DMS53 treated with DMSO at 0.1 percent for 48 hours (cell line): ENCODE measurements around the gene FTCD.
"Not testable (repeated sequence)": the region's sequence is repeated elsewhere in the genome, so short reads cannot be mapped to it uniquely, and the experiment has no call there.

Experiments
- DNase-seq: peaks from one replicate; lab custom pipeline; 2025; ENCODE audit not compliant: unreplicated experiment; lab: John Stamatoyannopoulos, UW

FTCD gene, protein sequence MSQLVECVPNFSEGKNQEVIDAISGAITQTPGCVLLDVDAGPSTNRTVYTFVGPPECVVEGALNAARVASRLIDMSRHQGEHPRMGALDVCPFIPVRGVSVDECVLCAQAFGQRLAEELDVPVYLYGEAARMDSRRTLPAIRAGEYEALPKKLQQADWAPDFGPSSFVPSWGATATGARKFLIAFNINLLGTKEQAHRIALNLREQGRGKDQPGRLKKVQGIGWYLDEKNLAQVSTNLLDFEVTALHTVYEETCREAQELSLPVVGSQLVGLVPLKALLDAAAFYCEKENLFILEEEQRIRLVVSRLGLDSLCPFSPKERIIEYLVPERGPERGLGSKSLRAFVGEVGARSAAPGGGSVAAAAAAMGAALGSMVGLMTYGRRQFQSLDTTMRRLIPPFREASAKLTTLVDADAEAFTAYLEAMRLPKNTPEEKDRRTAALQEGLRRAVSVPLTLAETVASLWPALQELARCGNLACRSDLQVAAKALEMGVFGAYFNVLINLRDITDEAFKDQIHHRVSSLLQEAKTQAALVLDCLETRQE

GRCh38 chr21:46155514-46156377 lies at the start of gene FTCD:
FTCD (minus strand) TSS chr21:46155579; CDS start chr21:46155523, 56 bp downstream.
- DNase-seq: no peak

DNA sequence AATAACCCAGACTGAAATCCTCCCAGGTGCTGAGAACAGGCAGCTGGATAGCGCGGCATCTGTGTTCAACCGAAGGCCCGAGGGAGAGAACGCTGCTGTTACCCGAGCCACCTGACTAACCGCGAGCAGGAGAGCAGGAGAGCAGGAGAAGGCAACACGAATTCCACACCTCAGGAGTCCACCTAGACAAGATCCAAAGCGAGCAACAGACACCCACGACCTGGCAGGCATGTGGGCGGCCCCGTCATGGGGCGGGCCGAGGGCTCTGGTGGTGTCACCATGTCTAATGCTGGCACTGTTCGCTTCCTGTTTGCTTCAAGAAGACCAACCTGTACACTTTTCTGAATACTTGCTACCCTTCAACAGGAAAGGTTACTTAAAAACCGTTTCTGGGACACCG lies 49.8 kb upstream of the FTCD start:
- no peak for DNase-seq

GRCh38 chr21:46203203-46203600 lies 47.8 kb upstream of the FTCD start:
- DNase-seq: no peak

- DNase-seq: no peak
Measured at GRCh38 chr21:46202592-46203202, 47.3 kb upstream of the FTCD start.

GRCh38 chr21:46200877-46201803 lies 45.8 kb upstream of the FTCD start:
- not testable (repeated sequence) for DNase-seq

- DNase-seq: no peak
Measured at GRCh38 chr21:46199436-46200373, 44.3 kb upstream of the FTCD start.

- no peak for DNase-seq
Measured at GRCh38 chr21:46196733-46197132, 41.4 kb upstream of the FTCD start.

DNA sequence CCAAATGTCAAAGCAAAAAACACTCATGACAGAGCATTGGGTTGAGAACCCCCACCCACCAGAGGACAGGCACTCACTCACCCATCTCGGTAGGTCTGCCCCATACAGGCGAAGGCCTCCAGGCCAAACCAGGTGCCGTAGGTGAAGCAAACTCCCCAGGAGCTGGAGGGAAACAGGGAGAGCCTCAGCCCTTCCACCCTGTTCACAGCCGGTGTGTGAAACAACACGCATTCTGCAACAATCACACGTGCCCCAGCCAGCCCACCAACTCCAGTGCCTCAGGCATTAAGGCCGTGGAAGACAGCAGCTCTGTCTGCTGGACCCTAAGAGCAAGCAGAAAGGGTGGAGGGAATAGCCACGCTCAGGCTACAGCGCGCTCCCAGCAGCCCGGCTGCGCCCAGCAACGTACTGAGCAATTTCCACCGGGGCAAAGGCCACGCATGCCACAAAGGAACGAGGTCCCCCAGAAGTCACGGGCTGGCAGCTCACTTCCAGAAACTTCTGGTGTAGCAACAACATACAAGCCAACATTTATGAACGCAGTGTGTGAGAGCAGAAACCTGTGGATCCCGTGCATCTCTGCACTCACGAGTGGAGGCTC lies 40.3 kb upstream of the FTCD start:
- DNase-seq: no peak

DNA sequence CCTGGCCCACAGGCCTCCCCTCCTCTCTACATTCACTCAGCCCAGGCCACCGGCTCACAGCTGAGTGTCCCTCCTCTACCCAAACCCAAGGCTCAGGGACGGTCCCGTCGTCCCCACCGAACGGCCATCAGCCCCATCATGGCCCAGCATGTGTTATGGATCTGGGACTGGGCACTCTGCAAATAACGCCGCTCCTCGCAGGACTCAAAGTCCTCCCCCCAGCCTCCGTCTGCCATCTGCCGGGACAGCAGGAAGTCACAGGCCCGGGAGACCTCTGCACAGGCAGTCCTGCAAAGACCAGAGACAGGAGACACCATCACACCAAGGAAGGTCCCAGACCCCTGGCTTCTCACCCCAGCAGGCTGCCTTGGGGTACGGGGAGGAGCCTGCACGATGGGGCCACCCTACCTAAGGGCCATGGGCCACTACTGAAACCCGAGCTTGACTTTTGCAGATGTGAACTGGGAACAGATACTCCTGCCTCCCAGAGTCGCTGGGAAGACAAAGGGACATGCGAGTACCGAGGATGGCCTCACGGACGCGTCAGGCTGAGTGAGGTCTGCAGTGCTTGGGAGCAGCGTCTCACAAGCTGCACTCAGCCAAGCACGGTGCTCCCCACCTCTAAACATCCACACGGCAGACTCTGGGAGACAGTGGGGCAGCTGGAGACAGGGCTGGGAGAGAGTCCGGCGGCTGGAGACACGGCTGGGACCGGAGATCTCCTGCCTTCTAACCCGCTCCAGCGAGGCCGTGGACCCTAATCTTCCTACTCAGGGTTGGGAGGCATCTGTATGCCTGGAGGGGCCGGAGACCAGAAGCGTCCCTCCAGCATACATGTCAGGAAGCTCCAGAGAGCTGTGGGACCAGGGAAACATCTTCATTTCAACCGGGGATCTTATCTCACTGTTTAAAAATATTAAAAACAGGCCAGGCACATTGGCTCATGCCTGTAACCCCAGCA lies 39.3 kb upstream of the FTCD start:
- no peak for DNase-seq

DNA sequence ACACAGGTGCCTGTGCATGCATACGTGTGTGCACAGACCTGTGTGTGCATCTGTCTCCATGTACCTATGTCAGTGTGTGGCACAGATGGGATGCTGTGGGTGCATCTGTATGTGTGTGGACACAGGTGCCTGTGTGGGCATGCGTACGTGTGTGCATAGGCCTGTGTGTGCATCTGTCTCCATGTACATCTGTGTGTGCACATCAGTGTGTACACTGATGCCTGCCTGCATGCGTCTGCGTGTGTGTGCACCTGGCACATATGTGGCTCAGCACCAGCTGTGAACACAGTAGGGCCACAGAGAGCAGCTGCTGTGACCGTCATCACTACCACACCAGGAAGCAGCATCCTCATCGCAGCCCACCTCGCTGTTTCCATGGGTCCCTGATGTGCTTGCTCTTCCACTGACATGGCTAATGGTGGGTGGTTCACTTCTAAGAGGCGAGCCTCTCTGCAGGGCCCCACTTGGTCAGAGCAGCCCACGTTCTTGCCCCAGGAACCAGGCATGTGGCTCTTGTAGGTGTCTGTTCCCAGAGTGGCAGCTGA lies 38.5 kb upstream of the FTCD start:
- no peak for DNase-seq

DNA sequence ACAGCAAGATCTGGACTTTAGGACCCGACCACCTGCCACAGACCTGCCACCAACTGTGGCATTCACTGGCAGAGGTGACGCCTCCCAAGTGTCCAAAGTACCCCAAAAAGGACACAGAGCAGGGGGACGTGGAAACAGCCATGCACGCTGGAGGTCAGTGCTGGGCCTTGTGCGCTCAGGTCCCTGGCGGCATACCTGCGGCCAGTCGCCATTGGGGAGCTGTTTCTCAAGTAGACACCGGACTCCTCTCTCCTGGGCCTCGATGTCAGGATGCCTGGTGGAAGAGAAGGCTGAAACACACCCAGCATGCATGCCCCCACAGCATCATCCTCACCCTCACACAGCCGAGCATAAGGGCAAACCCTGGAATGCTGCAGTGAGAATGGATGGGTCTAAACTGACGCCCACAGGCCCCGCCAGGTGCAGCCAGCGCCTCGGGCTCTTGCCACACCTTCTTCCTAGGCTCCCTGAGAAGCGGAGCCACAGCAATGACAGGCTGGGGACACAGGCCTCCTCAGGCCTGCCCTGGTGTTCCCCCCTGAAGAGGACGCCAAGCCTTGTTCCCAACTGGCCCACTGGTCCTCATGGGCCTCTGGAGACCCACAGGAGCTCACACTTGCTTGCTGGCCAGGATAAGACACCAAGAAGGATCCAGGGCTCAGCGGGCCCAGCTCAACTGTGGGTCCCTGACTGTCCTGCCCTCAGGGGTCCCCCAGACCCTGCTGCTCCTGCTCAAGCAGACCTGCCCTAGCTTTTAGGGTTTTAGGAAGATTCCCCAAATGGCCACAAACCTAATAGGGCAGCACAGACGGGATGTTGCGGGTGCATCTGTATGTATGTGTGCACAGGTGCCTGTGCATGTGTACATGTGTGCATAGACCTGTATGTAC lies 36.6 kb upstream of the FTCD start:
- DNase-seq: no peak

- no peak for DNase-seq
Measured at GRCh38 chr21:46191257-46191685, 35.9 kb upstream of the FTCD start.

DNA sequence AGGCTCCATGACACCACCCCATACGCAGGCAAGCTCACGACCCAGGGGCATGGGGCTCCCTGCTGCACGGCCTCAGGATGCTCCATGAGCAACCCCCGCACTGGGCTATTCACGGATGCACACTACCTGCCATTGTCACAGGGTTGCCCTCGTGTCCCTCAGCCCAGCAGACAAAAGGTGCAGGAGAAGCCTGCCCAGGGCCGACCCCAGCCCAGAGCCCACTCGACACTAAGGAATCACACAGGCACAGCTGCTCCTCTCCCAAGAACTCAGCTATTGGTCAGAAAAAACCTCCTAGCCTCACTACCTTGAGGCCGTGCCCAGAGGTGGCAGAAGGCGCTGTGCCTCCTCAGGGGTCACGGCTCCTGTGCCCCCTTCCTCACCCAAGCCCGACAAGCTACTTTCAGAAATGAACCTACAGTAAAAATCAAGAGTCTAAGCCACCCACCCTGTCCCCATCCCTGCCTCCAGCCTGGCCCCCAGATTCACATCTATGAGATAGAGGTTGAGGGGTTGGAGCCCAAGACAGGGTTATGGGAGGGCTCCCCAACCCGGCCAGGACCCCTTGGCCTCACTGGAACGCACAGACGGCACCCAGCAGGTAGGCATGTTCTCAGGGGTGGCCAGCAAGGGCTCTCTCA lies 35.2 kb upstream of the FTCD start:
- DNase-seq: no peak

DNA sequence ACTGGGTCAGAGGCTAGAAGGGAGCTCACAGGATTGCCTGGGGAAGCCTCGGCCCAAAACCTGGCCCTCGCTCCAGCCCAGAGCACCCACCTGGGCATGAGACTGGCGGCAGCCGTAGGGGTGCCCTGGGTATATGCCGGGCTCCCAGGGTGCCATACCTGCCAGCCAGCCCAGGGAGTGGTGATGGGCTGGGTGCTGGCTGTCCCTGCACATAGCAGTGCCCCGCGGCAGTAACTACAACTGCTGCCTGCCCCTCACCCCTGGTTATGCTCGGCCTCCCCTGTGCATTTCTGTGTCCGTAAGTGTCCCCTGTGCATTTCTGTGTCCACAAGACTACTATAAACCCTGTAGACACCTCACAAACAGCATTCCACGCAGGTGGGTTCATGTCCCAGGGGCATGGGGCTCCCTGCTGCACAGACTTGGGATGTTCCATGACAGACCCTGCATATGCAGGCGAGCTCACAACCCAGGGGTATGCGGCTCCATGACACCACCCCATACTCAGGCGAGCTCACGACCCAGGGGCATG lies 34.6 kb upstream of the FTCD start:
- no peak for DNase-seq

DNA sequence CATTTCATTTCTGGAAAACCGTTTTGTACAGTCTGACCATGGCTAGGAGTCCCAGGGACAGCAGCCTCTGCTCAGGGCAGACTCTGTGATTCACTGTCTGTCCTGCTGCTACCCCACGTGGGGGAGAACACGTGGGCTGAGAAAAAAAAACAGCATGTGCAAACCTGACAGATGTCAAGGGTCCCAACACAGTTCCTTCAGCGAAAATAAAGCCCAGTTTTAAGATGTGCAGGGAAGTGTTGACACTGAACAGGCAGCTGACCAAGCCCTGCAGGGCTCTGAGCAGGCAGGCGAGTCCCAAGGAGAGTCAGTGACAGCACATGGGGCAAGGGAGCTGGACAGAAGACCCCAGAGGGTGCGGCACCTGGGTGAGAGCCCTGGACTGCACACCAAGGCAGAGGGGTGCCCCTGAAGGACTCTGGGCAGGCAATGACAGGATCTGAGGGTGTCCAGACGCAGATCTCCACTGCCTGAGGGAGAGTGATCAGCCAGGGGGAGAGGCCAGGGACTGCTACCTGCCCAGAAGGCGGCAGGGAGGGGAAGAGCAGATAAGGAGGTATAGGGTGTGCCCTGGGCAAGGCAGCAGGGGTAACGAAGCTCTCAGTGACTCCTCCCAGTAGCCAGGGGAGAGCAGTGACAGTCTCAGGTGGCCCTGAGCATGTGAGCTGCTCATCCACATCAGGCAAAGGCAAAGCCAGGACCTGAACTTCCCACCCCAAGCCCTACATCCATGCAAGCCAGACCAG lies 34.0 kb upstream of the FTCD start:
- DNase-seq: no peak
